ENCODE data around the gene HNMT.
"Not testable (repeated sequence)": the region's sequence is repeated elsewhere in the genome, so short reads cannot be mapped to it uniquely, and the experiment has no call there.

HNMT gene

DNA sequence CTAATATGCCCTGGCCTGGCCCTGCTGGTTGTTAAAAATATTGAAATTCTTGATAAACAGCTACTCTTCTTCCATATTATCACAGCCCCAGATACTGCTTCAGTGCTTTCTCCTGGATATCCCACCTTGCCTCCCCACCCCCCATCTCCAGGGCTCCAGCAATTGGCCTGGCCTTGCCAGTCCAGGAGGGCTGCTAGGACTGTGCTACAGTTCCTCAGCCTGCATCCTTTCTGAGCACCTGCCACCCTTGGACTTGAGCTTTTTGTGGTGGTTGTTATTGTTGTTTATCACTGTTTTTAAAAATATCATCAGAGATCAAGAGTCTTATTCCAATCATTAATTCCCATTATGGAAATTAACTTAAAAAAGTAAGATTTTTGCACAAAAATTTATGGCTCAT, 13.5 kb downstream of the HNMT start:
- no peak for DNase-seq

DNA sequence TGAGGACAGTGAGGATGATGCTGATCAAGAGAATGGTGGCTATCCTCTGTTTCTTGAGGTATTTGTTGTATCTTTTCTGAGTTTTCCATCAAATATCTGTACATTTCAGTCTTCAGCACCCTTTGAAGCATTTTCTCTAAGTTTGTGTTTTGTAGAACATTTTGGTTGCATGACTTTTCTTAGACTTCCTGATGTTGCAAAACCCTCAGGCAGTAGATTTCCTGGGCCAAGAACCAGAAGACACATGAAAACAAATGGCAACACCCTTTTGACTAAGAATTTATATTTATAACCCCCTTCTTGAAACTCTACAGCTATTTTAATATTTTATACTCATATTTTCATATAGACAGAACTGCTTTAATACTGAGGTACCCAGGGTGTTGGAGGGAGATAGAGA, 16.2 kb downstream of the HNMT start:
- no peak for DNase-seq

DNA sequence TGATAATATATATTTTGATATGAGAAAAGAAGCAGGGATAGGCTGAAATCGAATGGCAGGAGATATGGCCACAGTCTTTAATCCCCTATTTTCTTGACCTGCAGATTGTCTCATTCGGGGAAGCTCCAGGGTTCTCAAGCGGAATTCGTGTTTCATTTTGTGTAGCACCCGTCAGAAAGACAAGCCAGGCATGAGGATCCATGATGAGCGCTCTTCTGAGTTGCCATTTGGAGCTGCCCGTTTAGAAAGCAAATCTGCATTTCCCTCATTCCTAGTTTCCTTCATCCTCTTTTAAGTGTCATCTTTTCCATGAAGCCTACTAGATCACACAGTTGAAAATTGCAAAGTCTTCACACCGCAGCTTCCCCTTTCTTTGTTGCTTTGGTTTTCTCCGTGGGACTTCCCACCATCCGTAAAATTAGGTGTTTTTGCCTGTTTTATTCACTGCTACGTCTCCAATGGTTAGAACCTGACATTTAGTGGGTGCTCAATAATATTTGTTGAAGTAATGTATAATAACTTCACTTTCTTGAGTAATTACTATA, 16.9 kb downstream of the HNMT start:
- DNase-seq = no peak

DNA sequence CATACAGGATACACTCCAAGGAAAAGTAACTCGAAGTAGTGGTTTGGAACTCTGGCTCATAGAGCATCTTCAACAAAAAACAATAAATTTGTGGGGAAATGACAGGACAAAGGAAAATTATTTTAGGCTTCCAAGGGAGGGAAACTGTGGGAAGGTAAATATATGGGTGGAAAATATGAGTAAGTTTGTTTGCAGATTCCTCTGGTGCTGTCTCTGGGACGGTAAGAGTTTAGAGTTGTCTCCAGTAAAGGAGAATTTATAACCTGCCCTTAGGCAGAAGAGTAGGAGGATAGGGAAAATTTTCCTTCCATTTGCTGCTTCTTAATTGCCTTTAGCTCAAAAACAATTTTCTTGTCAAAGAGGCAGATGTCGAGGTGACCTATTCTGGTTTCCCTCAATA, 19.3 kb downstream of the HNMT start:
- no peak for DNase-seq

DNA sequence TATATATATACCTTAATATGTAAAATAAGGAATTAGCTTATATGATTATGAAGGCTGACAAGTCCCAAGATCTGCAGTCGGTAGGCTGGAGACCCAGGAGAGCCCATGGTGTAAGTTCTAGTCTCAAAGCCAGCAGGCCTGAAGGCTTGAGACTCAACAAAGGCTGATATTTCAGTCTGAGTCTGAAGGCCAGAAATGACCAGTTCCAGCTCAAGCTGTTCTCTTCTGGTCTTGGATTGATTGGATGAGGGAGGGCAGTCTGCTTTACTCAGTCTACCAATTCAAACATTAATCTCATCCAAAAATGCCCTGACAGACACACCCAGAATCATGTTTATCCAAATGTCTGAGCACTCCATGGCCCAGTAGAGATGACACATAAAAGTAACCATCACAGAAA, 22.0 kb downstream of the HNMT start:
- DNase-seq = no peak

DNA sequence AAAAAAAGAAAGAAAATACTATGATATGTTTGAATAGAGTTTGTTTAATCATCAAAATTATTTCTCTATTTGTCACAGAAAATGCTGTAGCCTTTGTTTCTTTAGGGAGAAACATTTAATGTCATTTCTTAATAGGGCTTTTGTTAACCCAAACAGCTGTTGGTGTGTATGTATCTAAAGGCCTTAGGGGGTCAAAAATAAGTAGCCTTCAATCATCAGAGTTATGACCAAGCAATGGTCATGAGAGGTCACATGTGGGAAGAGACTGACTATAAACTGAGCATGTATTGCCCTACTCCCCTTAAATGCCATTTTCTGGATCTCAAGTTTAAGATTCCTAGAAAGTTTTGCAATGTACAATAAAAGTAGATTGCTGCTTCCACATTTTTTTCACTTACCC, 22.7 kb downstream of the HNMT start:
- DNase-seq = no peak

DNA sequence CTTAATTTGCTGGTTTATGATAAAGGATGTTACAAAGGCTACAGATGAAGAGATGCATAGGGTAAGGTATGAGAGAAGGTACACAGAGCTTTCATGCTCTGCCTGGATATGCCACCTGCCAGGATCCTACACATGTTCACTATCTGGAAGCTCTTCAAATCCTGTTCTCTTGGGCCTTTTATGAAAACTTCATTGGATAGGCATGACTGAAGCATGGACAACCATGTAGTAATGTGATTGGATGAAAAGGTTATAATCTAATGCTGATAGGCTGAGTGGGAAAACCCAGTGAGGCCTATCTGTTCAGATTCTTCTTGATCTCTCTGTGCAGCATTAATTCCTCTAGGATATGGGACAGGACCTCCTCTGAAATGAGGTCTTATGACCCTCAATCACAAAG, 26.8 kb downstream of the HNMT start:
- DNase-seq = no peak

DNA sequence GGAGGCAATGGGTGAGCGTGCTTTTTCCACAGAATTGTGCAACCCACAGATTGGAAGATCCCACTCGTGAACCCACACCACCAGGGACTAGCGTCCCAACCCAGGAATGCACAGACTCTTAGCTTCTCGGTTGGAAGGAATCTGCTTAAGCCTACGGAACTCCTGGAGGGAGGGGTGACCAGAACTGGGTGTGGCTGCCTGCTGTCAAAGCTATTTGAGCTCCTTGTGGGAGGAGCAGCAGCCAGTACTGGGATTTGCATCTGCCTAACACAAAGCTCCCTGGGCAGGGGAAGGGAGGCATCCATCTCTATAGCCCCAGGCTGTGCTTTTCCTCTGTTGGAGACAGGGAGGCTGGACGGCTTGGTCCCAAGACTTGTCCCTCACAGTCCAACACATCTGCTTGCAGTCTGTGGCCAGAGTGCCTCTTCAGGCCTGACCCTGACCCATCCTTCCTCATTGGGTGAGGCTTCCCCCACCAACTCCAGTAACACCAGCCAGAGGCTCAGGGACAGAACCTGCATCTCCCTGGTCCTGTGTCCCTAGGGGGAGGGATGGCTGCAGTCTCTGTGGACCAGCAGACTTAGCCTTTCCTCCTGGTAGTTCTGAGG, 27.9 kb downstream of the HNMT start:
- DNase-seq = no peak

DNA sequence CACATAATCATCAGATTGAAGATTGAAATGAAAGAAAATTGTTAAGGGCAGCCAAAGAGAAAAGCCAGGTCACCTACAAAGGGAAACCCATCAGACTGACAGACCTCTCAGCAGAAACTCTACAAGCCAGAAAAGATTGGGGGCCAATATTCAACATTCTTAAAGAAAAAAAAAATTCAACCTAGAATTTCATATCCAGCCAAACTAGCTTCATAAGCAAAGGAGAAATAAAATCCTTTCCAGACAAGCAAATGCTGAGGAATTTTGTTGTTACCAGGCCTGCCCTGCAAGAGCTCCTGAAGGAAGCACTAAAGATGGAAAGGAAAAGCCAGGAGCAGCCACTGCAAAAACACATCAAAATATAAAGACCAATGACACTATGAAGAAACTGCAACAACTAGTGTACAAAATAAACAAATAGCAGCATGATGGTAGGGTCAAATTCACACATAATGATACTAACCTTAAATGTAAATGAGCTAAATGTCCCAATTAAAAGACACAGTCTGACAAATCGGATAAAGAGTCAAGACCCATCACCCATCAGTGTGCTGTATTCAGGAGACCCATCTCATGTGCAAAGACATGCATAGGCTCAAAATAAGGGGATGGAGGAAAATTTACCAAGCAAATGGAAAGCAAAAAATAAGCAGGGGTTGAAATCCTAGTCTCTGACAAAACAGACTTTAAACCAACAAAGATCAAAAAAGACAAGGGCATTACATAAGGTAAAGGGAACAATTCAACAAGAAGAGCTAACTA, 29.6 kb downstream of the HNMT start:
- DNase-seq = not testable (repeated sequence)

DNA sequence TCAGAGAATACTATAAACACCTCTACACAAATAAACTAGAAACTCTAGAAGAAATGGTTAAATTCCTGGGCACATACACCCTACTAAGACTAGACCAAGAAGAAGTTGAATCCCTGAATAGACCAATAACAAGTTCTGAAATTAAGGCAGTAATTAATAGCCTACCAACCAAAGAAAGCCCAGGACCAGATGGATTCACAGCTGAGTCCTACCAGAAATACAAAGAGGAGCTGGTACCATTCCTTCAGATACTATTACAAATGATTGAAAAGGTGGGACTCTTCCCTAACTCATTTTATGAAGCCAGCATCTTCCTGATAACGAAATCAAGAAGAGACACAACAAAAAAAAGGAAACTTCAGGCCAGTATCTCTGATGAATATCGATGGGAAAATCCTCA, 31.1 kb downstream of the HNMT start:
- not testable (repeated sequence) for DNase-seq

DNA sequence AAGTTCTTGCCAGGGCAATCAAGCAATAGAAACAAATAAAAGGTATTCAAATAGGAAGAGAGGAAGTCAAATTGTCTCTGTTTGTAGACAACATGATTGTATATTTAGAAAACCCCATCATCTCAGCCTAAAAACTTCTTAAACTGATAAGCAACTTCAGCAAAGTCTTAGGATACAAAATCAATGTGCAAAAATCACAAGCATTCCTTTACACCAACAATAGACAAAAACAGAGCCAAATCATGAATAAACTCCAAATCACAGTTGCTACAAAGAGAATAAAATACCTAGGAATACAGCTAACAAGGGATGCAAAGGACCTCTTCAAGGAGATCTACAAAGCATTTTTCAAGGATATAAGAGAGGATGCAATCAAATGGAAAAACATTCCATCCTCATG, 31.9 kb downstream of the HNMT start:
- DNase-seq = not testable (repeated sequence)

DNA sequence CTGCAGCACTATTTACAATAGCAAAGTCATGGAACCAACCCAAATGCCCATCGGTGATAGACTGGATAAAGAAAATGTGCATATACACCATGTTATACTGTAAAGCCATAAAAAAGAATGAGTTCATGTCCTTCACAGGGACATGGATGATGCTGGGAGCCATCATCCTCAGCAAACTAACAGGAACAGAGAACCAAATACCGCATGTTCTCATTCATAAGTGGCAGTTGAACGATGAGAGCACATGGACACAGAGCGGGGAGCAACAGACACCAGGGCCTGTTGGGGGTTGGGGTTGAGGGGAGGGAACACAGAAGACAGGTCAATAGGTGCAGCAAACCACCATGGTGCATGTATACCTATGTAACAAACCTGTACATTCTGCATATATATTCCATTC, 33.5 kb downstream of the HNMT start:
- no peak for DNase-seq

DNA sequence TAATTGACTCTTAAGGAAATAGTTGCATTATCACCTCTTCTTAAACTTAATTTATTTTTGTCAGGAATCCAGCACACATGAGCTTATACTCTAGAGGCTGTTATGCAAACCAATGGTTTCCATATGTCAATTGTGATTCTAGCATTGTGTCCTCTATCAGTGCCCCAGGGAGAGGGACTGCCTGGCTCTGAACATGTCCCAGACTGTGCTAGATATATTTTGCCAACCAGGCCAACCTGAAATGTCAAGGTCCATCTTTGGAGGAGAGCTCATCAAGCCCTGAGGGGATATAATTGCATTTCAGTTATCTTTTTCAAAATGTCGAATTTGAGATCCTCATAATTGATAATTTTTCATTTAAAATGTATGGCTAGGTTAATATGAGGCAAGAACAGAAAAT, 34.2 kb downstream of the HNMT start:
- no peak for DNase-seq

DNA sequence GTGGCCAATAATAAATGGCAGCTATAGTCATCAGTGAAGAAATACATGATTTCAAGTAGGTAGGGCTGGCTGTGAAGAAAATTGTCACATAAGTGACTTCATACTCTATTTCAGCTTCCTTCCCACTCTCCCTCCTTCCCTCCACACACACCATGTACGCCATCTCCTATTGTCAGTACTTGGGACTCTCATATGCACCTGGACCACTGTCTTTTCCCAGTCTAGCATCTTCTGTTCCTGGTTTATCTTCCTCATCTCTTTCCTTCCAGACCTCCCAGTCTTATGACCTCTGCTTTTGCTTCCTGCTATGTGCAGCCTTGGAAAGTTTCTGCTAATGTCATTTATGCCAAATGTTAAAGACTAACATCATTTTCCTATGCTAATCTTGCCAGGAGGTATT, 35.0 kb downstream of the HNMT start:
- no peak for DNase-seq

DNA sequence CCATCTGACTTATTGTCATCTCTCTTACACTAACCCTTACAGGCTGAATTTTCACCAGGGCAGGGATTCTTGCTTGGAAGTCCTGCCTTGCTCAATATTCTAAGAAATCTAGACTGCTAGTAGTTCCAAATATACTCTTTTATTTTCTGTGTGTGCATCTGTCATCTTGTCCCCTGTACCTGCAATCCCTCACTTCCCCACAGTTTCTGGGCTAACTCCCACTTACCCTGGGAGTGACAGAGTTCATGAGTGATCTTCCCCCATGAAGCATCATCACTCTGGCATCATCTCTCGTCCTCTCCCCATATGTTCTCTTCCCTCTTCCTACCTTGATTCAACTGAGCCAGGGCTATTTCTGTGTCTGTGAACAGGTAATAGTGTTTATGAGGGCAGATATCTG, 35.7 kb downstream of the HNMT start:
- no peak for DNase-seq

DNA sequence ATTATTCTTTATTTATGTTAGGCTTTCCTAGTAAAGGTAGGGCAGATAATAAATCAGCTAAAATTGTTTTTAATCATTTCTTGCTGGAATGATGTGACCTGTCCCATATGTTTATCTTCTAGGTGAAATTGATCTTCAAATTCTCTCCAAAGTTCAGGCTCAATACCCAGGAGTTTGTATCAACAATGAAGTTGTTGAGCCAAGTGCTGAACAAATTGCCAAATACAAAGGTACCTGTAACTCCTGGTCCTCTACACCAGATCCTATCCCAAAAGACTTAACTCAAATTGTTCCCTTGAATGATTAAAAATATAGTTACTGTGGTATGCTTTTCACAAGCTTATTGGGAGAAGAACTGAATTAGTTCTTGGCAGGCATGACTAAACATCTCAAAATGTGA, 36.5 kb downstream of the HNMT start:
- DNase-seq = no peak

DNA sequence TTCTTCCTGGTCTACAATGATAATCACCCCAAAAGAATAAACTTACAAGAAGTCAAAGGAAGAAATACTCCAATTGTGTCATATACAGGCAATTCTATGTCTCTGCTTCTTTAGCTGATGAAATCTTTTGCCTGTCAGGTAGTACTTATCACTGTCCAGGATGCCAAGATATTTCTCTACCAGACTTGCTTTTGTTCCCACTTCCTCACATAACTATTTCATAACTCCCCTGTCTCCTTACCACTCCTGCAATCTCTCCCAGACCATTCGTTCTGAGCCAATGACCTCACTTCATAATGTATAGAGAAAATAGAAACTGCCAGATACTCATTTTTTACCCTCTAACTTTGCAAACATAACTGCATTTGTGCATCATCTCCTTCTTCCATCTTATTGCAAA, 39.1 kb downstream of the HNMT start:
- DNase-seq = no peak

DNA sequence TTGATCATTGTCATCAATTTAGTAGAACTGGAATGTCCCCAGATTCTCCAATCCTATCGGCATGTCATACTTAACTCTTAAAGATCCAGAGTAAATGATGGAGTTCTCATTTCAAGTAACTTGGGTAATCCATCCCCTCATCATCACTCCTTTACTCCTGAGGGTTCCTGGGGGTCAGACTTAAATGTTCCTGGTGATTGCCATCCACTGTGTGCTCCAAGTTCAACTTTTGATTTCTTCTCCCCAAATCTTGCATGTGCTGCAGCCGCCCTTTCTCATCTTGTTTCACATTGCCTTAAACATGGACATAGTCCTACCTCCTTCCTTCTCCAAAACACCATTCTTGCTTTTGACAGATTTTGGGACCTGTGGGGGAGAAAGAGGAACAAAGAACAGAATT, 43.2 kb downstream of the HNMT start:
- no peak for DNase-seq

DNA sequence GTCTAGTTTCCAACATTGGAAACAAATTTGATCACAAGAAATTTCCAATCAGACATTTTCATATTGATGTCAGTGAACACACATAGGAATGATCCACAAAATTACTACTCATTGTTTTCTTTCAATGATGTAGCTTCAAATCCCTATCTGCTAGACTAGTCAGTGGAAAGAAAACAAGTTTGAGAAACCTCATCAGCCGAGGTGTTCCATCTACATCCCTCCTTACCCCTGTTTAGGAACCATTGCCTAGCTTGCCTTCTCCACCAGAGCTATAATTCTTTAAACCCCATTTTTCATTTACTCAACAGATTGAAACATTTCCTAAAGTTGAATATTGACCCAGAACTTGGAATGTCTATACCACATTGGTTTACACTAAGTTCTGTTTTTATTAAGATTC, 45.3 kb downstream of the HNMT start:
- DNase-seq = no peak

DNA sequence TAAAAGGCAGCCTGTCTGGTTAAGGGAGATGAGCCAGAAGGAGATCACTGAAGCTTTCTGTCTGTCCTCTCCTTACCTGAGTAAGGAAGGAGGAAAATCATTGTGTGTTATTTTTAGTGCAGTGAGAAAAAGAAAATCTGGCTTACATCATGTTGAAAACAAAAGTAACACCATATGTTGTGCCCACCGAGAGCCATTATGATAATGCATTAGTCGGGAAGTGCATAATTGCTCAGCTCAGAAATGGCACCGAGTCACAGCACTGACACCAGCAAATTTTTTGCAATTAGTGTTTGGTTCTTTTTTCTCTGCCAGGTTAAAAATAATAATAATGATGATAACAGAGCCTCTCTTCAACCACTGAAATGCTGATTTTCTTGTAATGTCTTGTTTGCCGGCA, 46.6 kb downstream of the HNMT start:
- DNase-seq = no peak

DNA sequence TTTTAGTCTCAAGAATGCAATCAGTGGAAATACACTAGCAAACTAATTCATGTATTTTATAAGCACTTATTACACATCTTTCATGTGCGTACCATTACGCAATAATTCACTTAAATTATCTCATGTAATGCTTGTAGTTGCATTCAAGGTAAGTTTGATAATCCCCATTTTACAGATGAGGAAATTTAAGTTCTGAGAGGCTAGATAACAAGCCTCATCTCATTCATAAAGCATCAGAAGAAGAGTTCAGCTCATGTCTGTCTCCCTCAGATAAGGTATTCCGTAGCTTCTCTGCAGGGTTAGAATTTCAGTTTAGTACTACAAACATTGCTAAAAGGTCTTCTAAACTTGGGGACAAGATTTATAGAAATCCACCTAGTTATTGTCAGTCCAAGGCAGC, 47.8 kb downstream of the HNMT start:
- no peak for DNase-seq

DNA sequence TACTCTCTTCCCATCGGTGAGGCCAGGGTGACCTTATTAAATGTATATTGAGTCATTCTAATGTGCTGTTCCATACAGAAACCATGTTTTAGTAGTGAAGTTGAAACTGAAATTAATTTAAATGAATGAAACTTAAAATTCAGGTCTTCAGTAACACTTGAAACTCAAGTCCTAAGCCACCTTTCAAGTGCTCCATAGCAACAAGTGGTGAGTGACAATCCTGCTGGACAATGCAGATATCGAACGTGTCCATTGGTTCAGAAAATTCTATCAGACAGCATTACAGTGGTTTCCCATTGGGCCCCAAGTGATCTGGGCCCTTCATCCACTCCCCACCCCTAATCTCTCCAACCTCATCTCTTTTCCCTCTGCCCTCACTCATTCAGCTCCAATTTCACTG, 48.7 kb downstream of the HNMT start:
- no peak for DNase-seq

DNA sequence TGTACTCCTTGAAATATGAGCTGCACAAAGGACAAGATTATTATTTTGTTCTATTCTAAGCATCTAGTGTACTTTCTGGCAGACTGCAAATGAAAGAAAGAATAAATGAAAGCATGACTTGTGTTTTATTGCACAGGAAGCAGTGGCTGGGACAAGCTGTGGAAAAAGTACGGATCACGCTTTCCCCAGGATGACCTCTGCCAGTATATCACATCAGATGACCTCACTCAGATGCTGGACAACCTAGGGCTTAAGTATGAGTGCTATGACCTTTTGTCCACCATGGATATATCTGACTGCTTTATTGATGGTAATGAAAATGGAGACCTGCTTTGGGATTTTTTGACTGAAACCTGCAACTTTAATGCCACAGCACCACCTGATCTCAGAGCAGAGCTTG, 49.4 kb downstream of the HNMT start:
- no peak for DNase-seq

DNA sequence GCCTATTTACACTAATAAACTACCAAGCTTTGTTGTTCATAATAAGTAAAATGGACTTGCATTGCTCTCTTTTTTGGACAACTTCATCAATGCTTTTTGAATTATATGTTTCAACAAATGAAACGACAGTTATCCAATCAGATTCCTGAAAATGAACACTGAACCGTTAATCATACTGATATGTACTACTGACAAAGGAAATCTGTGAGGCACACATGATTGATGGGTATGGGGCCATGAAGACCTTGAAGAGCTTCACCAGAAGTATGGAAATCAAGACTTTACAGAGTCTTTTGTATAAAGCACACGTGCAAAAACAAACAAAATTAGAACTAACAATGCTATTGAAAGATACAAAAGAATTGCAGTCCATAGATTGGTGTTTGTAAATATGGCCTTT, 51.2 kb downstream of the HNMT start:
- DNase-seq = no peak
